Psoas muscle (tissue), 8 donors: ENCODE measurements around the gene PRR18. TPM values are rescaled to one million over a fixed set of nuclear protein-coding genes. Genes with fewer than 3 reads are reported as not detected.

ENCODE experiments used
- ATAC-seq, 4 donors: fragments of 200-7000 bp; cut with Tn5 transposase; one replicate each; pipeline ENCODE4 v1.9.1; 2020; ENCODE audit warnings: moderate library complexity in 3 of 4, mild to moderate bottlenecking in 2 of 4
- DNase-seq, 2 donors: peaks; one replicate each; pipeline ENCODE4 v3.0.0-alpha.2; 2020
- H3K27ac ChIP-seq: fragments of 200-600 bp; one replicate; pipeline ENCODE4 v1.8.0; 2022
- H3K27me3 ChIP-seq, 3 donors: fragments of 200-600 bp in 1 of 3; one replicate each; pipeline versions ENCODE4 v1.6.1 to v1.8.0; 2013 to 2022; ENCODE audit warnings: low read length in 2 of 3, mild to moderate bottlenecking in 2 of 3, moderate library complexity in 1 of 3; ENCODE audit not compliant: insufficient read depth in 3 of 3
- H3K36me3 ChIP-seq, 2 donors: fragments of 200-600 bp in 1 of 2; one replicate each; pipeline versions ENCODE4 v1.6.1 to v1.8.0; 2013 to 2022; ENCODE audit warnings: low read depth in 1 of 2, mild to moderate bottlenecking in 1 of 2, moderate library complexity in 1 of 2; ENCODE audit not compliant: insufficient read depth in 1 of 2
- H3K4me1 ChIP-seq: fragments of 200-600 bp; one replicate; pipeline ENCODE4 v1.8.0; 2022
- H3K4me3 ChIP-seq: fragments of 200-600 bp; one replicate; pipeline ENCODE4 v1.8.0; 2022; ENCODE audit warnings: mild to moderate bottlenecking
- H3K9me3 ChIP-seq: fragments of 200-600 bp; one replicate; pipeline ENCODE4 v1.8.0; 2022
- WGBS, 3 donors: extraction: QIAGEN DNeasy Blood & Tissue Kit; methylation state at CpG; one replicate each; pipeline versions ENCODE4 v1.1.6 to v1.1.7; 2013; 5-methylcytosine and 5-hydroxymethylcytosine counted together
- intact Hi-C, 2 donors: fragments of 100-400 bp; cut with DNase I; formaldehyde crosslinking; loops; one replicate each; pipeline versions ENCODE4 v1.11.0 to v1.14.2; 2022
- long read RNA-seq, 2 donors: library from polyadenylated mRNA; unstranded; transcript quantifications; one replicate each; pipeline ENCODE4 v2.0.0, GENCODE V29; 2021
- polyA plus RNA-seq, 3 donors: library from polyadenylated mRNA; stranded (reverse); fragments of 200-250 nt; gene quantifications; one replicate each; pipeline ENCODE4 v1.2.3, GENCODE V29; 2013
- total RNA-seq, 4 donors: library from RNA; stranded (reverse); fragmentation: NEBNext Ultra II Directional in 2 of 4; extraction: Animal tissue kit (Norgen Biotek cat#: 25700) in 2 of 4; gene quantifications; one replicate each; pipeline versions ENCODE4 v1.2.1 to v1.2.4, GENCODE V29; 2021 to 2023
- TF ChIP-seq, protein P1 (sequence below): fragments of 200-600 bp; IDR thresholded peaks from one replicate; pipeline ENCODE4 v1.8.0; 2022; ENCODE audit warnings: antibody characterized with exemption
- donor health status: healthy with polysubstance abuse.
- donor health status: DM: no; HTN: no; CAD: no; lungs with moderate emphysema.
- donor health status: Bipolar disorder and iron deficiency.
- donor health status: healthy.
- donor health status: DM: yes; HTN: yes; CAD: no.
- donor health status: DM: no; HTN: no; CAD: no.
- donor health status: DM: no; HTN: no; CAD: no.
- donor health status: DM: yes; HTN: yes; CAD: no.

The PRR18 gene
- total RNA-seq (not detected), polyA plus RNA-seq (under 1 TPM in 2 of 3 donors, not detected in 1; 0.03 to 0.08 TPM)
- long read RNA-seq, donor 1 = 0 reads
- long read RNA-seq, donor 2 = 0 reads

GRCh38 chr6:166308033-166308768 is at the start of gene PRR18:
TSS of gene PRR18 (minus strand) at chr6:166308392. CDS start at chr6:166308142, 250 bp downstream.
- TF ChIP-seq, protein P1, sequence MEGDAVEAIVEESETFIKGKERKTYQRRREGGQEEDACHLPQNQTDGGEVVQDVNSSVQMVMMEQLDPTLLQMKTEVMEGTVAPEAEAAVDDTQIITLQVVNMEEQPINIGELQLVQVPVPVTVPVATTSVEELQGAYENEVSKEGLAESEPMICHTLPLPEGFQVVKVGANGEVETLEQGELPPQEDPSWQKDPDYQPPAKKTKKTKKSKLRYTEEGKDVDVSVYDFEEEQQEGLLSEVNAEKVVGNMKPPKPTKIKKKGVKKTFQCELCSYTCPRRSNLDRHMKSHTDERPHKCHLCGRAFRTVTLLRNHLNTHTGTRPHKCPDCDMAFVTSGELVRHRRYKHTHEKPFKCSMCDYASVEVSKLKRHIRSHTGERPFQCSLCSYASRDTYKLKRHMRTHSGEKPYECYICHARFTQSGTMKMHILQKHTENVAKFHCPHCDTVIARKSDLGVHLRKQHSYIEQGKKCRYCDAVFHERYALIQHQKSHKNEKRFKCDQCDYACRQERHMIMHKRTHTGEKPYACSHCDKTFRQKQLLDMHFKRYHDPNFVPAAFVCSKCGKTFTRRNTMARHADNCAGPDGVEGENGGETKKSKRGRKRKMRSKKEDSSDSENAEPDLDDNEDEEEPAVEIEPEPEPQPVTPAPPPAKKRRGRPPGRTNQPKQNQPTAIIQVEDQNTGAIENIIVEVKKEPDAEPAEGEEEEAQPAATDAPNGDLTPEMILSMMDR = no peak
- Histone ChIP-seq H3K4me1 (no peaks in the 10 kb centered on the region), H3K4me3 (peak within 1 kb of the TSS; percentile 66), H3K27me3 (peaks cover 0 to 42% (median 15%) of the 10 kb centered on the region in 3 donors), H3K27ac (no peak within 1 kb of the TSS), H3K36me3 (no peaks in the 10 kb centered on the region), H3K9me3 (no peaks in the 10 kb centered on the region)
- 1 to 2% (median 1%) methylated on average over 38 to 74 of the region's 74 CpGs for WGBS, 3 donors
- peak; percentile 48 to 71 (median 62) for ATAC-seq
- DNase-seq = no peak
- intact Hi-C loops = no loop called here

DNA sequence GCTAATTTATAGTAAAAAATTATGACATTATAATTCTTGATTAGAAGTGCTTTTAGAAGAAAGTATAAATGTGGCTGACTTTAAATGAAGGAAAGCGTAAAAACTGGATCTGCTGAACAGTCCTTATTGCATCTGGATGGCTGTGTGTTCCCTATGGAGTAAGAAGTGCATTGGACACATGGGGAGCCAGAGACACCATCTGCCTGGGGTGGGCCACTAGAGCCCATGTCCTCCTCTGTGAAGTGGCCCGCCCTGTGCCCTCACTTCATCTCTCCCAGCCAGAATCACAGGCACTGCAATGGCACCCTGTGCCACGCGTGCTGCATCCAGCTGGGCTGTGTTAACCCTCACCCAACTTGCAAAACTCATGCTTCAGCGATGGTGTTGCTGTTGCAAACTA is 47.4 kb upstream of the PRR18 start:
- Histone ChIP-seq H3K4me1 (peaks cover 5% of the 10 kb centered on the region), H3K4me3 (no peak overlapping the region), H3K27ac (no peak overlapping the region), H3K36me3 (no peaks in the 10 kb centered on the region), H3K27me3 (no peaks in the 10 kb centered on the region), H3K9me3 (no peaks in the 10 kb centered on the region)
- DNase-seq (no peak), ATAC-seq (no peak)
- WGBS, 3 donors = 57 to 66% (median 65%) methylated on average over 5 of the region's 5 CpGs
- TF ChIP-seq, protein P1 = no peak
- intact Hi-C loops = no loop called here

DNA sequence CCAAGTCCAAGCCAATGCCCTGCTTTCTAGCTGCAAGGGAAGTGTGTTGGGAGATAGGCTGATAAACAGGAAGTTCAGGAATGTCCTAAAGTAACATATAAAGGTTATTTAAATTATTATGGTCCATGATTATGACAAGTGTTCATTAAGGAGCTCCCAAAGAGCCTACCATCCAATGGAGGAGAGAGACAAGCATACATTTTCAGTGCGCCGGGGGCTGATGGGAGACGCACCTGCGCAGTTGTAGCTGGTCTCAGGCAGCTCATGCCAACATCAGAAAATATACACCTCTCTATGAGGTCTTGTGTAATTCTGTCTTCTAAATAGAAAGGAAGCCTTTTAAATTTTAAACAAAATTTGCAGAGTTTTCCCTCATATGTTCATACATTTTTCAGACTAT is 46.8 kb upstream of the PRR18 start:
- DNase-seq (no peak), ATAC-seq (no peak)
- H3K4me3 ChIP-seq = no peak overlapping the region
- TF ChIP-seq, protein P1 = no peak
- intact Hi-C loops = no loop called here
- H3K4me1 ChIP-seq = no peaks in the 10 kb centered on the region
- H3K27ac ChIP-seq = no peak overlapping the region
- H3K36me3 ChIP-seq = no peaks in the 10 kb centered on the region
- no peaks in the 10 kb centered on the region for H3K9me3 ChIP-seq
- 95 to 97% (median 96%) methylated on average over 4 of the region's 4 CpGs for WGBS, 3 donors
- no peaks in the 10 kb centered on the region for H3K27me3 ChIP-seq

GRCh38 chr6:166354143-166354542 is 46.0 kb upstream of the PRR18 start:
- intact Hi-C loops = no loop called here
- TF ChIP-seq, protein P1 = no peak
- Histone ChIP-seq H3K4me3 (no peak overlapping the region), H3K27me3 (no peaks in the 10 kb centered on the region), H3K36me3 (no peaks in the 10 kb centered on the region), H3K9me3 (no peaks in the 10 kb centered on the region), H3K4me1 (no peaks in the 10 kb centered on the region), H3K27ac (no peak overlapping the region)
- DNase-seq (no peak), ATAC-seq (no peak)
- 81 to 88% (median 83%) methylated on average over 4 of the region's 4 CpGs for WGBS, 3 donors
